GM19438 (cell line): ENCODE results near the gene IGSF9.
A peak's percentile ranks its signal among the peaks of the same experiment; 100 is the strongest.

Experiments used
- ATAC-seq: cut with Tn5 transposase; IDR thresholded peaks from one replicate; pipeline ENCODE4 v1.9.1; 2021; ENCODE audit warnings: low read depth; ENCODE audit not compliant: unreplicated experiment

The IGSF9 gene

GRCh38 chr1:159977364-159978106 lies 32.1 kb upstream of the IGSF9 start:
- ATAC-seq: no peak

GRCh38 chr1:159974350-159974965 lies 29.0 kb upstream of the IGSF9 start:
- ATAC-seq: no peak

GRCh38 chr1:159973350-159973940 lies 28.0 kb upstream of the IGSF9 start:
- ATAC-seq: no peak

GRCh38 chr1:159972443-159973205 lies 27.2 kb upstream of the IGSF9 start:
- no peak for ATAC-seq

- no peak for ATAC-seq
Measured at GRCh38 chr1:159970932-159971342, 25.5 kb upstream of the IGSF9 start.

GRCh38 chr1:159968901-159969300 lies 23.5 kb upstream of the IGSF9 start:
- ATAC-seq: no peak

GRCh38 chr1:159965263-159965662 lies 19.9 kb upstream of the IGSF9 start:
- ATAC-seq: no peak

GRCh38 chr1:159964144-159964543 lies 18.7 kb upstream of the IGSF9 start:
- no peak for ATAC-seq

GRCh38 chr1:159962176-159962575 lies 16.8 kb upstream of the IGSF9 start:
- no peak for ATAC-seq

GRCh38 chr1:159961636-159962035 lies 16.2 kb upstream of the IGSF9 start:
- ATAC-seq: no peak

GRCh38 chr1:159960721-159961381 lies 15.4 kb upstream of the IGSF9 start:
- no peak for ATAC-seq

GRCh38 chr1:159959451-159959850 lies 14.0 kb upstream of the IGSF9 start:
- no peak for ATAC-seq

GRCh38 chr1:159958719-159959380 lies 13.4 kb upstream of the IGSF9 start:
- ATAC-seq: peak; percentile 57

GRCh38 chr1:159957824-159958268 lies 12.4 kb upstream of the IGSF9 start:
- no peak for ATAC-seq

GRCh38 chr1:159955456-159955855 lies 10.0 kb upstream of the IGSF9 start:
- no peak for ATAC-seq

- ATAC-seq: no peak
Measured at GRCh38 chr1:159953536-159954515, 8.4 kb upstream of the IGSF9 start, which contains the start of gene SLAMF9. TSS of gene SLAMF9 (minus strand) at chr1:159954237. CDS start at chr1:159954137, 100 bp downstream.

GRCh38 chr1:159952932-159953331 lies 7.5 kb upstream of the IGSF9 start:
- no peak for ATAC-seq

- no peak for ATAC-seq
Measured at GRCh38 chr1:159951551-159951950, 6.1 kb upstream of the IGSF9 start.

GRCh38 chr1:159951016-159951415 lies 5.6 kb upstream of the IGSF9 start:
- ATAC-seq: no peak
